Measurements from ENCODE around the gene GLUD1. TPM values are rescaled to one million over a fixed set of nuclear protein-coding genes. Genes with fewer than 3 reads are reported as not detected.
"Not testable (repeated sequence)": the region's sequence is repeated elsewhere in the genome, so short reads cannot be mapped to it uniquely, and the experiment has no call there.

GLUD1 gene
- total RNA-seq, 4 donors from 2014 or later = 114 to 204 (median 130) TPM

GRCh38 chr10:87018127-87018526, 76.5 kb downstream of the GLUD1 start:
- H3K27me3 ChIP-seq; H3K4me3 ChIP-seq; H3K36me3 ChIP-seq; H3K9me3 ChIP-seq; DNase-seq; intact Hi-C loops (cut with DNase I): not testable (repeated sequence)
- H3K4me1 ChIP-seq = peaks cover 0 to 41% (median 0%) of the 10 kb centered on the region in 3 donors
- H3K27ac ChIP-seq = peak overlapping the region in 3 of 4 donors; percentile 71 to 86 (median 78)
- 65 to 100% methylated on average over 1 to 2 of the region's 6 CpGs for WGBS, 2 donors

- DNase-seq; H3K9me3 ChIP-seq; intact Hi-C loops (cut with DNase I); H3K4me3 ChIP-seq; H3K27me3 ChIP-seq; H3K27ac ChIP-seq; H3K36me3 ChIP-seq: not testable (repeated sequence)
- H3K4me1 ChIP-seq = peaks cover 0 to 26% (median 0%) of the 10 kb centered on the region in 3 donors
- WGBS, 2 donors = 80 to 87% methylated on average over 10 of the region's 10 CpGs
Measured at GRCh38 chr10:87014986-87015716, 79.5 kb downstream of the GLUD1 start.

- H3K4me3 ChIP-seq; H3K9me3 ChIP-seq; intact Hi-C loops (cut with DNase I); DNase-seq; H3K36me3 ChIP-seq; H3K27ac ChIP-seq; H3K27me3 ChIP-seq: not testable (repeated sequence)
- WGBS, 2 donors = 24 to 38% methylated on average over 3 of the region's 3 CpGs
- peaks cover 0 to 20% (median 0%) of the 10 kb centered on the region in 3 donors for H3K4me1 ChIP-seq
Measured at GRCh38 chr10:87013528-87013927, 81.1 kb downstream of the GLUD1 start.

- H3K4me1 ChIP-seq; DNase-seq; H3K27me3 ChIP-seq; intact Hi-C loops (cut with DNase I); H3K4me3 ChIP-seq; H3K36me3 ChIP-seq; H3K9me3 ChIP-seq: not testable (repeated sequence)
- WGBS, 2 donors = 91 to 100% methylated on average over 2 to 12 of the region's 18 CpGs
- H3K27ac ChIP-seq = peak overlapping the region in 1 of 4 donors; percentile 46
Measured at GRCh38 chr10:87009134-87009696, 85.4 kb downstream of the GLUD1 start.

GRCh38 chr10:87008303-87008702, 86.3 kb downstream of the GLUD1 start:
- WGBS, 2 donors = 64 to 86% methylated on average over 3 to 7 of the region's 7 CpGs
- DNase-seq; H3K36me3 ChIP-seq; intact Hi-C loops (cut with DNase I); H3K4me3 ChIP-seq; H3K9me3 ChIP-seq; H3K4me1 ChIP-seq; H3K27me3 ChIP-seq: not testable (repeated sequence)
- peak overlapping the region in 2 of 4 donors; percentile 46 to 55 for H3K27ac ChIP-seq

GRCh38 chr10:87007674-87008073, 87.0 kb downstream of the GLUD1 start:
- H3K4me1 ChIP-seq; H3K9me3 ChIP-seq; H3K4me3 ChIP-seq; H3K27me3 ChIP-seq; H3K36me3 ChIP-seq; intact Hi-C loops (cut with DNase I); DNase-seq: not testable (repeated sequence)
- peak overlapping the region in 1 of 4 donors; percentile 30 for H3K27ac ChIP-seq
- 83 to 98% methylated on average over 5 to 6 of the region's 6 CpGs for WGBS, 2 donors

GRCh38 chr10:87007124-87007523, 87.5 kb downstream of the GLUD1 start:
- H3K4me3 ChIP-seq; H3K9me3 ChIP-seq; intact Hi-C loops (cut with DNase I); H3K27me3 ChIP-seq; DNase-seq; H3K36me3 ChIP-seq; H3K27ac ChIP-seq; H3K4me1 ChIP-seq: not testable (repeated sequence)
- 86 to 88% methylated on average over 1 of the region's 1 CpG for WGBS, 2 donors

GRCh38 chr10:87000491-87000890, 94.2 kb downstream of the GLUD1 start:
- no peak for DNase-seq
- TF ChIP-seq CTCF (IDR thresholded peaks at IDR 0.05) (no peak), POLR2A (IDR thresholded peaks at IDR 0.05) (no peak)
- H3K27me3 ChIP-seq = no peaks in the 10 kb centered on the region
- no peaks in the 10 kb centered on the region for H3K9me3 ChIP-seq
- H3K4me1 ChIP-seq = no peaks in the 10 kb centered on the region
- H3K36me3 ChIP-seq = peaks cover 0 to 4% (median 0%) of the 10 kb centered on the region in 3 donors
- intact Hi-C loops (cut with DNase I) = no loop called here
- H3K4me3 ChIP-seq = no peak overlapping the region
- H3K27ac ChIP-seq = no peak overlapping the region
- WGBS, 2 donors = 63 to 68% methylated on average over 3 of the region's 3 CpGs

Small RNA genes within 50 kb of the gene (small RNA-seq; reads per million reads assigned to genes)
- gene AL136982.5 = 0 to 0.09 (median 0) reads per million in 4 donors
- gene FAM25A = 0 reads per million in 4 donors
- gene RNU6-529P = 0 reads per million in 4 donors

Other genes with a start within 250 kb of the GLUD1 start
- gene MMRN2, start 137.2 kb downstream of the GLUD1 start, total RNA-seq = 10 to 100 TPM in 2 of 4 donors, 1 to 10 TPM in 2; 3.4 to 18.1 (median 11.0) TPM
- 10 to 100 TPM in 2 of 4 donors, 1 to 10 TPM in 2; 5.3 to 32.4 (median 11.4) TPM for gene SNCG, start 136.2 kb downstream of the GLUD1 start, total RNA-seq
- gene ADIRF, start 126.4 kb downstream of the GLUD1 start, total RNA-seq = 10 to 100 TPM; 23.8 to 74.4 (median 47.4) TPM
- 100 to 1,000 TPM in 2 of 4 donors, 10 to 100 TPM in 2; 57.1 to 371 (median 225) TPM for gene FAM25A, start 74.5 kb downstream of the GLUD1 start, total RNA-seq
- 10 to 100 TPM; 12.7 to 31.7 (median 21.5) TPM for gene SHLD2, start 363 bp upstream of the GLUD1 start, total RNA-seq
- under 1 TPM; 0.57 to 0.70 (median 0.61) TPM for gene NUTM2A, start 130.6 kb upstream of the GLUD1 start, total RNA-seq

All from esophagus squamous epithelium (tissue), 5 donors.